ENCODE measurements around the gene RBP2. TPM values are rescaled to one million over a fixed set of nuclear protein-coding genes. Genes with fewer than 3 reads are reported as not detected.
"Not testable (repeated sequence)": the region's sequence is repeated elsewhere in the genome, so short reads cannot be mapped to it uniquely, and the experiment has no call there.

The RBP2 gene
- total and polyA plus RNA-seq, 2 donors (not counting 3 experiments of a cell fraction or from before 2014, with no cell fraction given) = not detected

- H3K79me2 ChIP-seq (ENCODE audit: control insufficient read depth, insufficient read depth, low read length) = no peaks in the 10 kb centered on the region
- H3K27ac ChIP-seq (ENCODE audit: insufficient read depth, low read depth, low read length) = no peak overlapping the region
- H3K9me3 ChIP-seq (replicated peaks; ENCODE audit: control insufficient read depth, insufficient read depth, low read length) = no peaks in the 10 kb centered on the region
- no peaks in the 10 kb centered on the region for H3K4me1 ChIP-seq (ENCODE audit: control insufficient read depth, extremely low read depth, insufficient read depth, low read length)
- H3K9me1 ChIP-seq (replicated peaks; ENCODE audit: control insufficient read depth, extremely low read depth, insufficient read depth, low read length) = no peaks in the 10 kb centered on the region
- no peak overlapping the region for H3K4me3 ChIP-seq (replicated peaks in 1 of 3; ENCODE audit: insufficient read depth in 1 of 3, low read depth in 1 of 3, low read length in 3 of 3)
- no peaks in the 10 kb centered on the region for H3K27me3 ChIP-seq (ENCODE audit: control insufficient read depth in 2 of 2, insufficient read depth in 2 of 2, low read length in 2 of 2)
- dilution Hi-C loops (cut with MboI; ENCODE audit: extremely low pct_ligation_motif_present, low sequenced_read_pairs) = no loop called here
- ChIA-PET CTCF (no interaction called here), POLR2A (no interaction called here)
- no peaks in the 10 kb centered on the region for H3K36me3 ChIP-seq (ENCODE audit: control insufficient read depth in 2 of 2, extremely low read depth in 1 of 2, insufficient read depth in 2 of 2, low read length in 2 of 2)
- no peak for DNase-seq (ENCODE audit: low read depth, low spot score)
- BruUV-seq (replicated peaks) = no TSS peak
- intact Hi-C loops (cut with micrococcal nuclease) = no loop called here
- TF ChIP-seq MAX (IDR thresholded peaks at IDR 0.05; ENCODE audit: insufficient read depth, insufficient read length) (no peak), MYC (IDR thresholded peaks at IDR 0.05; ENCODE audit: low read depth, low read length) (no peak), FOS (IDR thresholded peaks at IDR 0.05; ENCODE audit: borderline replicate concordance, insufficient read depth, low read length) (no peak), POLR2AphosphoS5 (IDR thresholded peaks at IDR 0.05; ENCODE audit: insufficient read depth, low read depth, low read length) (no peak), POLR2A (IDR thresholded peaks at IDR 0.05; ENCODE audit: low read depth, low read length) (no peak), JUN (IDR thresholded peaks at IDR 0.05; ENCODE audit: borderline replicate concordance, insufficient read depth, insufficient read length, low read depth) (no peak), EZH2 (IDR thresholded peaks at IDR 0.05; ENCODE audit: borderline replicate concordance, low read depth, low read length, severe bottlenecking) (no peak), CTCF (IDR thresholded peaks at IDR 0.05; ENCODE audit: extremely low read depth in 1 of 2, insufficient read depth in 1 of 2, low read depth in 1 of 2, low read length in 2 of 2) (no peak), GATA2 (IDR thresholded peaks at IDR 0.05; ENCODE audit: insufficient read depth, insufficient read length, low read depth, low read length) (no peak)
- H3K4me2 ChIP-seq (ENCODE audit: insufficient read depth, low read length) = no peak overlapping the region
- no peak overlapping the region for H3K9ac ChIP-seq (replicated peaks; ENCODE audit: extremely low read depth, insufficient read depth, low read length)
- no peak overlapping the region for H2AFZ ChIP-seq (ENCODE audit: low read depth, low read length)
- no peak for FAIRE-seq
- H4K20me1 ChIP-seq (replicated peaks; ENCODE audit: control insufficient read depth, extremely low read depth, insufficient read depth, low read length) = no peaks in the 10 kb centered on the region
Observed at GRCh38 chr3:139414608-139415224, 61.6 kb downstream of the RBP2 start.

GRCh38 chr3:139412891-139413290 is 63.4 kb downstream of the RBP2 start:
- H3K36me3 ChIP-seq (ENCODE audit: control insufficient read depth in 2 of 2, extremely low read depth in 1 of 2, insufficient read depth in 2 of 2, low read length in 2 of 2); H3K9me1 ChIP-seq (replicated peaks; ENCODE audit: control insufficient read depth, extremely low read depth, insufficient read depth, low read length); dilution Hi-C loops (cut with MboI; ENCODE audit: extremely low pct_ligation_motif_present, low sequenced_read_pairs); H2AFZ ChIP-seq (ENCODE audit: low read depth, low read length); H3K9ac ChIP-seq (replicated peaks; ENCODE audit: extremely low read depth, insufficient read depth, low read length); POLR2A ChIA-PET; H4K20me1 ChIP-seq (replicated peaks; ENCODE audit: control insufficient read depth, extremely low read depth, insufficient read depth, low read length); H3K4me3 ChIP-seq (replicated peaks in 1 of 3; ENCODE audit: insufficient read depth in 1 of 3, low read depth in 1 of 3, low read length in 3 of 3); H3K4me2 ChIP-seq (ENCODE audit: insufficient read depth, low read length); H3K27me3 ChIP-seq (ENCODE audit: control insufficient read depth in 2 of 2, insufficient read depth in 2 of 2, low read length in 2 of 2); DNase-seq (ENCODE audit: low read depth, low spot score); CTCF ChIA-PET; H3K4me1 ChIP-seq (ENCODE audit: control insufficient read depth, extremely low read depth, insufficient read depth, low read length); H3K9me3 ChIP-seq (replicated peaks; ENCODE audit: control insufficient read depth, insufficient read depth, low read length); H3K27ac ChIP-seq (ENCODE audit: insufficient read depth, low read depth, low read length); H3K79me2 ChIP-seq (ENCODE audit: control insufficient read depth, insufficient read depth, low read length); BruUV-seq (replicated peaks); FAIRE-seq; intact Hi-C loops (cut with micrococcal nuclease): not testable (repeated sequence)
